MM.1S (cell line): ENCODE data around the gene PRDM7.

ENCODE experiments used
- DNase-seq: peaks from one replicate; pipeline ENCODE4 v3.0.0-alpha.2; 2015
- H2AFZ ChIP-seq: fragments of 300-600 bp; sonication (generic); 2 replicates; pipeline ENCODE4 v1.6.0; 2016; ENCODE audit warnings: antibody characterized with exemption, low read length
- H3F3A ChIP-seq: fragments of 300-600 bp; sonication (generic); 2 replicates; pipeline ENCODE4 v1.6.1; 2016; ENCODE audit warnings: mild to moderate bottlenecking, antibody characterized with exemption, low read length, moderate library complexity, mixed read lengths; ENCODE audit not compliant: insufficient read depth
- H3K27ac ChIP-seq: fragments of 300-600 bp; sonication (generic); 2 replicates; pipeline ENCODE4 v1.5.1; 2016; ENCODE audit warnings: mild to moderate bottlenecking, low read length
- H3K27me3 ChIP-seq: fragments of 300-600 bp; sonication (generic); replicated peaks from 2 replicates; pipeline ENCODE4 v1.6.0; 2016; ENCODE audit warnings: low read length; ENCODE audit not compliant: insufficient read depth
- H3K36me3 ChIP-seq: fragments of 300-600 bp; sonication (generic); replicated peaks from 2 replicates; pipeline ENCODE4 v1.6.1; 2016; ENCODE audit warnings: mild to moderate bottlenecking, low read length, mixed read lengths; ENCODE audit not compliant: insufficient read depth
- H3K4me1 ChIP-seq: fragments of 300-600 bp; sonication (generic); 2 replicates; pipeline ENCODE4 v1.6.1; 2016; ENCODE audit warnings: low read length, mixed read lengths
- H3K4me2 ChIP-seq: fragments of 300-600 bp; sonication (generic); 2 replicates; pipeline ENCODE4 v1.6.0; 2016; ENCODE audit warnings: low read depth, low read length
- H3K4me3 ChIP-seq: fragments of 300-600 bp; sonication (generic); 2 replicates; pipeline ENCODE4 v1.5.1; 2016; ENCODE audit warnings: low read length, mixed read lengths
- H3K79me2 ChIP-seq: fragments of 300-600 bp; sonication (generic); 2 replicates; pipeline ENCODE4 v1.6.1; 2016; ENCODE audit warnings: mixed run types, low read length, mixed read lengths
- H3K9ac ChIP-seq: fragments of 300-600 bp; sonication (generic); 2 replicates; pipeline ENCODE4 v1.6.1; 2016; ENCODE audit warnings: low read length, mixed read lengths
- H3K9me2 ChIP-seq: fragments of 300-600 bp; sonication (generic); replicated peaks from 2 replicates; pipeline ENCODE4 v1.6.1; 2016; ENCODE audit warnings: mild to moderate bottlenecking, low read length, mixed read lengths; ENCODE audit not compliant: insufficient read depth
- H3K9me3 ChIP-seq: fragments of 300-600 bp; sonication (generic); replicated peaks from 2 replicates; pipeline ENCODE4 v1.6.1; 2016; ENCODE audit warnings: mild to moderate bottlenecking, low read length, mixed read lengths; ENCODE audit not compliant: insufficient read depth
- H4K20me1 ChIP-seq: fragments of 300-600 bp; sonication (generic); 2 replicates; pipeline ENCODE4 v1.6.1; 2016; ENCODE audit warnings: mild to moderate bottlenecking, low read length, moderate library complexity, mixed read lengths; ENCODE audit not compliant: insufficient read depth
- EZH2 ChIP-seq: fragments of 300-600 bp; sonication (generic); optimal IDR thresholded peaks from 2 replicates; pipeline ENCODE3; 2017; ENCODE audit warnings: low read depth, mild to moderate bottlenecking, antibody characterized with exemption, low read length, mixed read lengths
- EZH2phosphoT487 ChIP-seq: fragments of 300-600 bp; sonication (generic); IDR thresholded peaks from 2 replicates; pipeline ENCODE4 v1.6.1; 2018; ENCODE audit warnings: antibody characterized with exemption, low read length
- TF ChIP-seq, protein P1 (sequence below): fragments of 300-600 bp; sonication (generic); IDR thresholded peaks from 2 replicates; pipeline ENCODE4 v1.5.1; 2016; ENCODE audit warnings: antibody characterized with exemption, low read length, mixed read lengths

The PRDM7 gene

DNA sequence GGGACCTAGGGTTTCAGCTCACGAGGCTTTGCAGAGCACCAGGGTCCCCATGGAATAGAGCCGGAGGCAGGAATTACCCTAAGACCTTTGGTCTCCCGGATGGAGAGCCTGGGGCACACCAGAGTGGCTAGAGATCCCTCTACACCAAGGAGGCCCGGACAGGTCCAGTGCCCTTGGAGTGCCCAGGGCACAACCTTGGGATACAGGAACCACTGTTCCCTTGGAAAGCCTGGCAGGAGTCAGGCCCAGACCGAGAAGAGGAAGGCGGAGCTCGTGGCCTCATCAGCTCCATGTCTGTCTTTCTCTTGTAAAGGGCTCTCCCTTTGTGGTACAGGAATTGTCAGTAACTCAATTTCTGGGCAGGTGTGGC is 54.1 kb downstream of the PRDM7 start:
- Histone ChIP-seq H3K36me3 (no peaks in the 10 kb centered on the region), H3K4me2 (peak overlapping the region; percentile 76; the same call in 1 of the 2 replicates), H3K9ac (peak overlapping the region; percentile 57; the same call in 1 of the 2 replicates), H3F3A (no peaks in the 10 kb centered on the region), H2AFZ (0 out of 2 replicates have a peak overlapping the region, but pooled peaks have one; percentile 58), H3K4me1 (0 out of 2 replicates have a peak, but pooled peaks cover 5% of the 10 kb centered on the region), H3K27ac (no peak overlapping the region), H3K9me2 (no peaks in the 10 kb centered on the region), H4K20me1 (no peaks in the 10 kb centered on the region), H3K9me3 (no peaks in the 10 kb centered on the region), H3K27me3 (no peaks in the 10 kb centered on the region), H3K79me2 (no peaks in the 10 kb centered on the region), H3K4me3 (peak overlapping the region; percentile 63)
- TF ChIP-seq, protein P1, sequence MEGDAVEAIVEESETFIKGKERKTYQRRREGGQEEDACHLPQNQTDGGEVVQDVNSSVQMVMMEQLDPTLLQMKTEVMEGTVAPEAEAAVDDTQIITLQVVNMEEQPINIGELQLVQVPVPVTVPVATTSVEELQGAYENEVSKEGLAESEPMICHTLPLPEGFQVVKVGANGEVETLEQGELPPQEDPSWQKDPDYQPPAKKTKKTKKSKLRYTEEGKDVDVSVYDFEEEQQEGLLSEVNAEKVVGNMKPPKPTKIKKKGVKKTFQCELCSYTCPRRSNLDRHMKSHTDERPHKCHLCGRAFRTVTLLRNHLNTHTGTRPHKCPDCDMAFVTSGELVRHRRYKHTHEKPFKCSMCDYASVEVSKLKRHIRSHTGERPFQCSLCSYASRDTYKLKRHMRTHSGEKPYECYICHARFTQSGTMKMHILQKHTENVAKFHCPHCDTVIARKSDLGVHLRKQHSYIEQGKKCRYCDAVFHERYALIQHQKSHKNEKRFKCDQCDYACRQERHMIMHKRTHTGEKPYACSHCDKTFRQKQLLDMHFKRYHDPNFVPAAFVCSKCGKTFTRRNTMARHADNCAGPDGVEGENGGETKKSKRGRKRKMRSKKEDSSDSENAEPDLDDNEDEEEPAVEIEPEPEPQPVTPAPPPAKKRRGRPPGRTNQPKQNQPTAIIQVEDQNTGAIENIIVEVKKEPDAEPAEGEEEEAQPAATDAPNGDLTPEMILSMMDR, result no peak
- TF ChIP-seq EZH2phosphoT487 (no peak), EZH2 (no peak)
- DNase-seq, result no peak

DNA sequence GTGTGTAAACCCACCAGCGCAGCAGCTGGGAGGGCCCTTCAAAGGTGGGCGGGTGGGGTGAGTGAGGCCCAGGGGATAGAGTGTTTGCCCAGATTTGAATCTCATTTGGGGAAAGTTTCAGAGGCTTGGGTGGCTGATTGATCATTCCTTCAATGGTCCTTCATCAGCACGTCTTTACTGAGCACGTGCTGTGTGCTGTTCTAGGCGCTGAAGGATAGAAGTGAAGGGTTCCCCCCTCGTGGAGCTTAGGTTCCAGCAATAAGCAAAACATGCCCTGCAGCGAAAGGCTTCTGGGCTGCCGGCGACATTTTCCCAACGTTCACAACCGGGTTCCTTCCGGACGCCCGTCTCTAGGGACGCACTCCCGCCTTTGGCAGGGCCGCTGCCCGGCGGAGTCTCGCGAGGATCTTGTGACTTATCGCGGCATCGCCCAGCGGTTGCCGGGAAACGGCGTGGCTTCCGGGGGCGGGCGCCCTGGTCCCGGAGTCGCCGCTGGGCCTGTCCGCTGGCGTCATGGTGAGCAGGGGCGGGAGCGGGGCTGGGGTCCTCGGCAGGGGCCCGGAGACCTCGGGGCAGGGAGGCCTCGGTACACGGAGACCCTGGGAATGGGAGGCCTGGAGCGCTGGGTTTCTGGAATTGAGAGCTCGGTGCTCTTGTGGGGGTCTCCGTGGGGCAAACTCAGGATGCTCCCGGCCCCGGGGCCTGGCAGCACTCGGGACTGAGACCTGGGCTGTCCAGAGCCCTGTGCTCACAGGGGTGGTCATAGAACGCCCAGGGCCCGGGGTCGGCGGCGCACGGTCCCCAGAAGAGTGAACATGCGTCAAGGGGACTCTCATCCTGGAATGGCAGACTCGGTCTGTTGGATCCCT is 54.7 kb downstream of the PRDM7 start:
- peak overlapping the region; percentile 58; the same call in 1 of the 2 replicates for H2AFZ ChIP-seq
- H3K4me3 ChIP-seq, result peak overlapping the region; percentile 63
- H3K27me3 ChIP-seq, result no peaks in the 10 kb centered on the region
- H3K9me2 ChIP-seq, result no peaks in the 10 kb centered on the region
- no peak overlapping the region for H3K27ac ChIP-seq
- peak overlapping the region; percentile 57; the same call in 1 of the 2 replicates for H3K9ac ChIP-seq
- no peaks in the 10 kb centered on the region for H3F3A ChIP-seq
- H3K4me1 ChIP-seq, result 0 out of 2 replicates have a peak, but pooled peaks cover 5% of the 10 kb centered on the region
- H3K36me3 ChIP-seq, result no peaks in the 10 kb centered on the region
- H3K9me3 ChIP-seq, result no peaks in the 10 kb centered on the region
- H3K79me2 ChIP-seq, result no peaks in the 10 kb centered on the region
- DNase-seq, result peak; percentile 82
- no peaks in the 10 kb centered on the region for H4K20me1 ChIP-seq
- TF ChIP-seq EZH2phosphoT487, result no peak
- TF ChIP-seq, protein P1, result no peak
- no peak for TF ChIP-seq EZH2
- H3K4me2 ChIP-seq, result peak overlapping the region; percentile 76

DNA sequence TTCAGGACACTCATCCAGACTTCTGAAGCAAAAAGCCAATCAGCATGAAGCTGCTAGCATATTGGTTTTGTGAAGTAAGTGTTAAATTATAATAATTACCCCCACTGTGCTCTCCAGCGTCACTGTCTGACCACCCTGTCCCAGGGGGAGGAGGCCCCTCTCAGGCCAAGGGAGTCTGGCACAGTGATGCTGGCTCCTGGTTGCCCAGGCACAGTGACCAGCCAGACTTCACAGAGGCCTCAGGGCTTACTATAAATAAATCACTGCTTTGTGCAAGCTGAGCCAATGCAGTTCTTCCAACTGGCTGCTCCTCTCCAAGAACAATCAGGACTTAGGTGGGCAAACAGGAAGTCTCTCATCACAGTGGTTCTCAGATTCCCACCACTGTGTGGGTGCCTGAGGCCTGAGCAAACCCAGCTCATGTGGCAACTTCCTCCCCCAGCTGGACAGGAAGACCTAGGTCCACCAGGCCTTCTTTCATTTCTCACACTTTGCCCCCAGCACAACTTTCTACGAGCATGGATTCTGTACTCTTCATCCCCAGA is 56.2 kb downstream of the PRDM7 start:
- Histone ChIP-seq H3K4me1 (0 out of 2 replicates have a peak, but pooled peaks cover 5% of the 10 kb centered on the region), H3K27ac (no peak overlapping the region), H3F3A (no peaks in the 10 kb centered on the region), H3K9ac (no peak overlapping the region), H3K79me2 (no peaks in the 10 kb centered on the region), H3K9me3 (no peaks in the 10 kb centered on the region), H3K9me2 (no peaks in the 10 kb centered on the region), H3K4me3 (no peak overlapping the region), H3K27me3 (no peaks in the 10 kb centered on the region), H3K36me3 (no peaks in the 10 kb centered on the region), H3K4me2 (no peak overlapping the region), H2AFZ (no peak overlapping the region), H4K20me1 (no peaks in the 10 kb centered on the region)
- no peak for DNase-seq
- TF ChIP-seq EZH2 (no peak), EZH2phosphoT487 (no peak)
- TF ChIP-seq, protein P1, result no peak
